K562 (cell line): ENCODE measurements around the gene UNC80. TPM values are rescaled to one million over a fixed set of nuclear protein-coding genes. Genes with fewer than 3 reads are reported as not detected.

Source experiments
- ATAC-seq: fragments of 200-7000 bp; cut with Tn5 transposase; 3 replicates; pipeline ENCODE4 v1.9.1; 2020; ENCODE audit warnings: moderate library complexity
- BruUV-seq: library from RNA; stranded (reverse); fragments of 400-500 nt; replicated peaks from 2 replicates; lab custom pipeline; 2021; lab: Mats Ljungman, UMichigan
- CTCF ChIA-PET: fragments of 300-600 bp; formaldehyde crosslinking; extraction: SDS; loops from one replicate; lab custom pipeline; 2021; ENCODE audit warnings: low intra/inter-chr PET ratio; lab: Yijun Ruan, JAX
- POLR2A ChIA-PET: fragments of 300-600, 350-650 bp; sonication (Branson Sonifier 250); formaldehyde crosslinking; extraction: SDS; loops from one replicate; lab custom pipeline; 2021; ENCODE audit warnings: antibody characterized with exemption, inconsistent platforms; lab: Yijun Ruan, JAX
- DNase-seq, 4 experiments: peaks; one replicate each; pipeline versions ENCODE4 v3.0.0 to v3.0.0-alpha.2; 2011 to 2018; ENCODE audit warnings: low spot score in 3 of 4, mixed read lengths in 3 of 4; ENCODE audit errors: extremely low read depth in 1 of 4
- FAIRE-seq: peaks from 2 replicates; lab custom pipeline; 2011; peaks lifted over from hg19 to GRCh38; lab: Jason Lieb, UNC
- H2AFZ ChIP-seq: 2 replicates; pipeline ENCODE4 v1.6.0; 2011; ENCODE audit warnings: low read depth, low read length, control low read depth, inconsistent platforms
- H3K27ac ChIP-seq: fragments of 200-600 bp; 3 replicates; pipeline ENCODE4 v1.8.0; 2011; ENCODE audit warnings: low read depth, mild to moderate bottlenecking, control low read depth, inconsistent platforms, low read length, moderate library complexity, mixed read lengths; ENCODE audit errors: extremely low read depth
- H3K27me3 ChIP-seq, 2 experiments: fragments of 300-600 bp in 1 of 2; 2 replicates in 1 of 2; 3 replicates in 1 of 2; pipeline versions ENCODE4 v1.6.0 to v1.8.0; 2011; ENCODE audit warnings: inconsistent platforms in 2 of 2, low read length in 2 of 2, mild to moderate bottlenecking in 1 of 2, mixed read lengths in 1 of 2, moderate library complexity in 1 of 2; ENCODE audit not compliant: control insufficient read depth in 2 of 2, insufficient read depth in 2 of 2
- H3K36me3 ChIP-seq: fragments of 300-600 bp; 3 replicates; pipeline ENCODE4 v1.8.0; 2011; ENCODE audit warnings: mild to moderate bottlenecking, low read length, inconsistent platforms; ENCODE audit not compliant: control insufficient read depth, insufficient read depth
- H3K4me1 ChIP-seq, 2 experiments: fragments of 200-600 bp in 1 of 2; replicated peaks in 1 of 2; 2 replicates in 1 of 2; 3 replicates in 1 of 2; pipeline versions ENCODE4 v1.5.1 to v1.8.0; 2011; ENCODE audit warnings: inconsistent platforms in 2 of 2, low read length in 2 of 2, mild to moderate bottlenecking in 1 of 2, mixed read lengths in 1 of 2, moderate library complexity in 1 of 2; ENCODE audit not compliant: control insufficient read depth in 2 of 2, insufficient read depth in 2 of 2
- H3K4me2 ChIP-seq: 2 replicates; pipeline ENCODE4 v1.6.1; 2011; ENCODE audit warnings: low read length, control low read depth, inconsistent platforms, mixed read lengths; ENCODE audit not compliant: insufficient read depth
- H3K4me3 ChIP-seq: fragments of 200-600 bp; sonication (generic), shearing (Covaris generic); 2 replicates; pipeline ENCODE4 v1.5.1; 2016; ENCODE audit warnings: control low read depth, inconsistent platforms
- H3K79me2 ChIP-seq: fragments of 200-600 bp; 3 replicates; pipeline ENCODE4 v1.8.0; 2011; ENCODE audit warnings: low read length, inconsistent platforms; ENCODE audit not compliant: control insufficient read depth, insufficient read depth
- H3K9ac ChIP-seq, 2 experiments: 2 replicates each; pipeline versions ENCODE4 v1.6.0 to v1.6.1; 2011; ENCODE audit warnings: low read depth in 2 of 2, low read length in 2 of 2, control low read depth in 1 of 2, inconsistent platforms in 1 of 2, mild to moderate bottlenecking in 1 of 2, mixed read lengths in 1 of 2; ENCODE audit not compliant: insufficient read depth in 1 of 2
- H3K9me1 ChIP-seq: one replicate; pipeline ENCODE4 v1.6.0; 2011; ENCODE audit warnings: inconsistent platforms, mild to moderate bottlenecking, low read length, moderate library complexity; ENCODE audit not compliant: control insufficient read depth, insufficient read depth
- H3K9me3 ChIP-seq: replicated peaks from 2 replicates; pipeline ENCODE4 v1.5.1; 2011; ENCODE audit warnings: low read depth, low read length, inconsistent platforms; ENCODE audit not compliant: control insufficient read depth, insufficient read depth
- H4K20me1 ChIP-seq: replicated peaks from 2 replicates; pipeline ENCODE4 v1.6.1; 2011; ENCODE audit warnings: low read length, inconsistent platforms, mixed read lengths; ENCODE audit not compliant: control insufficient read depth, insufficient read depth
- ADNP ChIP-seq: fragments of 200-800 bp; sonication (Bioruptor generic); IDR thresholded peaks from 2 replicates; pipeline ENCODE4 v1.6.1; 2016; ENCODE audit warnings: missing genetic modification characterization, missing compliant biosample characterization
- BCOR ChIP-seq: fragments of 450-650 bp; IDR thresholded peaks from 2 replicates; pipeline ENCODE4 v1.6.1; 2016
- CLOCK ChIP-seq: fragments of 250-450 bp; sonication (Bioruptor Pico); IDR thresholded peaks from 2 replicates; pipeline ENCODE4 v1.4.0; 2020; ENCODE audit warnings: mild to moderate bottlenecking, moderate library complexity, borderline replicate concordance
- E2F8 ChIP-seq: fragments of 450-650 bp; IDR thresholded peaks from 2 replicates; pipeline ENCODE4 v1.7.1; 2018; ENCODE audit warnings: mild to moderate bottlenecking, low read depth; ENCODE audit not compliant: partially characterized antibody
- ETV1 ChIP-seq: fragments of 450-650 bp; conservative IDR thresholded peaks from 2 replicates; pipeline ENCODE4 v1.6.1; 2016; ENCODE audit warnings: missing genetic modification characterization, control low read depth, low read depth, missing compliant biosample characterization
- HNRNPH1 ChIP-seq: fragments of 200-400 bp; formaldehyde crosslinking; optimal IDR thresholded peaks from 2 replicates; pipeline ENCODE3; 2017; ENCODE audit warnings: low read depth, mild to moderate bottlenecking, low read length, moderate library complexity
- NCOA6 ChIP-seq: fragments of 450-650 bp; IDR thresholded peaks from 2 replicates; pipeline ENCODE4 v1.6.1; 2017; ENCODE audit warnings: mild to moderate bottlenecking
- NCOR1 ChIP-seq: fragments of 450-650 bp; IDR thresholded peaks from 2 replicates; pipeline ENCODE4 v1.6.1; 2016; ENCODE audit warnings: mild to moderate bottlenecking, moderate library complexity
- TSHZ1 ChIP-seq: fragments of 250-450 bp; sonication (Bioruptor Pico); IDR thresholded peaks from 2 replicates; pipeline ENCODE4 v1.4.0; 2020; ENCODE audit warnings: mild to moderate bottlenecking, moderate library complexity
- U2AF1 ChIP-seq: fragments of 200-400 bp; formaldehyde crosslinking; optimal IDR thresholded peaks from 2 replicates; pipeline ENCODE3; 2017; ENCODE audit warnings: mild to moderate bottlenecking, low read depth, low read length, moderate library complexity
- XRCC3 ChIP-seq: fragments of 450-650 bp; IDR thresholded peaks from 2 replicates; pipeline ENCODE4 v1.6.1; 2017; ENCODE audit warnings: mild to moderate bottlenecking, moderate library complexity
- ZNF143 ChIP-seq: sonication (generic); formaldehyde crosslinking; IDR thresholded peaks from 2 replicates; pipeline ENCODE4 v1.9.0; 2022; ENCODE audit warnings: mild to moderate bottlenecking, missing genetic modification reagents
- ZNF655 ChIP-seq: fragments of 250-450 bp; sonication (Bioruptor Pico); IDR thresholded peaks from 2 replicates; pipeline ENCODE4 v1.5.0; 2021
- ZNF780A ChIP-seq: fragments of 250-450 bp; sonication (Bioruptor Pico); IDR thresholded peaks from 2 replicates; pipeline ENCODE4 v1.5.0; 2021; ENCODE audit warnings: mild to moderate bottlenecking
- WGBS: fragments of 100-300 bp; shearing (Covaris generic); methylation state at CpG from one replicate; pipeline ENCODE4 v1.1.6; 2016; ENCODE audit warnings: low coverage, mixed read lengths; ENCODE audit not compliant: insufficient coverage; ENCODE audit errors: missing lambda C conversion rate; 5-methylcytosine and 5-hydroxymethylcytosine counted together
- in situ Hi-C: fragments of 300-500 bp; cut with MboI; formaldehyde crosslinking; loops from 4 replicates; pipeline ENCODE4 v1.15.0; 2018; ENCODE audit warnings: inconsistent platforms, mixed read lengths
- intact Hi-C: fragments of 100-400 bp; cut with micrococcal nuclease; formaldehyde crosslinking; loops from 2 replicates; pipeline ENCODE4 v1.14.2; 2022
- polyA plus RNA-seq, 8 experiments: library from polyadenylated mRNA; depleted of rRNA in 4 of 8; stranded (reverse) in 5 of 8; unstranded in 3 of 8; fragments of >200 nt; fragmentation: Nextera tagmentation in 2 of 8; fragmentation: Illumina TruSeq in 1 of 8; extraction: Ambion mirVana in 2 of 8; extraction: Trizol in 1 of 8; gene quantifications; 2 replicates each; pipeline versions ENCODE4 v1.2.1 to v1.2.3, GENCODE V29; 2011 to 2014; ENCODE audit warnings: inconsistent platforms in 1 of 8, missing spikeins in 1 of 8
- total RNA-seq, 7 experiments: library from RNA; depleted of rRNA in 6 of 7; stranded (reverse); fragments of >200 nt in 6 of 7; fragmentation: Illumina TruSeq in 2 of 7; extraction: Trizol in 2 of 7; gene quantifications; 2 replicates each; pipeline versions ENCODE4 v1.2.1 to v1.2.3, GENCODE V29; 2011 to 2021; ENCODE audit warnings: low replicate concordance in 1 of 7

The UNC80 gene
- total and polyA plus RNA-seq, 9 of the 15 experiments (the other 6 are each of a cell fraction or from before 2014, with no cell fraction given), result under 0.01 to 0.04 (median 0.01) TPM; not detected in 5

- DNase-seq (no peak), ATAC-seq (no peak), FAIRE-seq (no peak)
- no peaks in the 10 kb centered on the region for H3K9me1 ChIP-seq
- WGBS, result 0% methylated on average over 2 of the region's 2 CpGs
- no peak overlapping the region for H3K4me2 ChIP-seq
- no peaks in the 10 kb centered on the region for H3K9me3 ChIP-seq
- intact Hi-C loops, result no loop called here
- H3K27me3 ChIP-seq, result no peaks in the 10 kb centered on the region
- H3K9ac ChIP-seq, result no peak overlapping the region
- H4K20me1 ChIP-seq, result no peaks in the 10 kb centered on the region
- in situ Hi-C loops, result no loop called here
- ChIA-PET CTCF (no interaction called here), POLR2A (no interaction called here)
- H3K79me2 ChIP-seq, result no peaks in the 10 kb centered on the region
- no peaks in the 10 kb centered on the region; a peak in 3 of 5 replicates for H3K4me1 ChIP-seq
- no peak overlapping the region for H2AFZ ChIP-seq
- BruUV-seq, result no TSS peak
- H3K4me3 ChIP-seq, result no peak overlapping the region
- no peak overlapping the region for H3K27ac ChIP-seq
- no peaks in the 10 kb centered on the region for H3K36me3 ChIP-seq
- TF ChIP-seq NCOR1 (no peak), HNRNPH1 (no peak), ZNF143 (no peak), ZNF780A (no peak), NCOA6 (no peak), ZNF655 (no peak), U2AF1 (no peak), CLOCK (CRISPR knock-in tag) (no peak), E2F8 (no peak), ETV1 (tag) (no peak), TSHZ1 (no peak), ADNP (no peak), BCOR (no peak), XRCC3 (no peak)
Observed at GRCh38 chr2:209990838-209991237, 219.2 kb downstream of the UNC80 start.
